Trophoblast cell (in vitro differentiated cells and primary cell): ENCODE results near the gene WDR37.

Experiments used
- DNase-seq, 2 donors: peaks; one replicate each; pipeline ENCODE4 v3.0.0-alpha.2; 2016
- H2AFZ ChIP-seq: 2 replicates; pipeline ENCODE4 v1.6.1; 2013; ENCODE audit warnings: low read length, moderate library complexity, mild to moderate bottlenecking; ENCODE audit not compliant: insufficient read depth, poor library complexity
- H2AK5ac ChIP-seq: 2 replicates; pipeline ENCODE4 v1.6.1; 2013; ENCODE audit warnings: mild to moderate bottlenecking, low read length
- H2BK120ac ChIP-seq: 2 replicates; pipeline ENCODE4 v1.6.1; 2013; ENCODE audit warnings: low read length, mild to moderate bottlenecking, moderate library complexity; ENCODE audit not compliant: insufficient read depth, poor library complexity
- H2BK12ac ChIP-seq: 2 replicates; pipeline ENCODE4 v1.6.1; 2013; ENCODE audit warnings: mild to moderate bottlenecking, low read length, moderate library complexity
- H2BK5ac ChIP-seq: 2 replicates; pipeline ENCODE4 v1.6.1; 2013; ENCODE audit warnings: low read length, low read depth, moderate library complexity, mild to moderate bottlenecking; ENCODE audit not compliant: poor library complexity
- H3K14ac ChIP-seq: 2 replicates; pipeline ENCODE4 v1.6.1; 2013; ENCODE audit warnings: mild to moderate bottlenecking, low read length
- H3K18ac ChIP-seq: 2 replicates; pipeline ENCODE4 v1.6.1; 2013; ENCODE audit warnings: mild to moderate bottlenecking, low read length
- H3K23ac ChIP-seq: 2 replicates; pipeline ENCODE4 v1.6.1; 2013; ENCODE audit warnings: low read length
- H3K27ac ChIP-seq: 2 replicates; pipeline ENCODE4 v1.5.1; 2013; ENCODE audit warnings: low read depth, mild to moderate bottlenecking, inconsistent platforms, low read length, moderate library complexity
- H3K27me3 ChIP-seq: 2 replicates; pipeline ENCODE4 v1.6.1; 2013; ENCODE audit warnings: inconsistent platforms, mild to moderate bottlenecking, low read length, moderate library complexity; ENCODE audit not compliant: insufficient read depth
- H3K36me3 ChIP-seq, 2 experiments: 1 replicate in 1 of 2; 2 replicates in 1 of 2; pipeline ENCODE4 v1.6.1; 2013; ENCODE audit warnings: low read length in 2 of 2, mild to moderate bottlenecking in 2 of 2, moderate library complexity in 1 of 2; ENCODE audit not compliant: insufficient read depth in 2 of 2, control insufficient read depth in 1 of 2
- H3K4ac ChIP-seq: 2 replicates; pipeline ENCODE4 v1.6.1; 2013; ENCODE audit warnings: low read depth, mild to moderate bottlenecking, low read length, moderate library complexity
- H3K4me1 ChIP-seq, 2 experiments: 1 replicate in 1 of 2; 2 replicates in 1 of 2; pipeline ENCODE4 v1.6.1; 2013; ENCODE audit warnings: low read length in 2 of 2, mild to moderate bottlenecking in 2 of 2, moderate library complexity in 1 of 2; ENCODE audit not compliant: insufficient read depth in 2 of 2, control insufficient read depth in 1 of 2
- H3K4me2 ChIP-seq: 2 replicates; pipeline ENCODE4 v1.6.1; 2013; ENCODE audit warnings: inconsistent platforms, mild to moderate bottlenecking, low read length, moderate library complexity
- H3K4me3 ChIP-seq: 2 replicates; pipeline ENCODE4 v1.5.1; 2013; ENCODE audit warnings: mild to moderate bottlenecking, low read depth, low read length, inconsistent platforms
- H3K79me1 ChIP-seq: one replicate; pipeline ENCODE4 v1.6.1; 2013; ENCODE audit warnings: low read length
- H3K79me2 ChIP-seq: 2 replicates; pipeline ENCODE4 v1.6.1; 2013; ENCODE audit warnings: low read length, mild to moderate bottlenecking; ENCODE audit not compliant: control insufficient read depth, insufficient read depth, poor library complexity
- H3K9ac ChIP-seq: 2 replicates; pipeline ENCODE4 v1.6.1; 2013; ENCODE audit warnings: mild to moderate bottlenecking, low read length
- H3K9me3 ChIP-seq: 2 replicates; pipeline ENCODE4 v1.6.1; 2013; ENCODE audit warnings: low read depth, mild to moderate bottlenecking, control low read depth, inconsistent platforms, low read length; ENCODE audit not compliant: insufficient read depth
- H4K12ac ChIP-seq: 2 replicates; pipeline ENCODE4 v1.6.1; 2013; ENCODE audit warnings: low read depth, mild to moderate bottlenecking, low read length, moderate library complexity
- H4K8ac ChIP-seq: 2 replicates; pipeline ENCODE4 v1.6.1; 2013; ENCODE audit warnings: low read depth, mild to moderate bottlenecking, low read length, moderate library complexity
- H4K91ac ChIP-seq: one replicate; pipeline ENCODE4 v1.6.1; 2013; ENCODE audit warnings: low read depth, mild to moderate bottlenecking, low read length, moderate library complexity
- WGBS: extraction: QIAGEN DNeasy Blood & Tissue Kit; methylation state at CpG from one replicate; pipeline ENCODE4 v1.1.7; 2013; ENCODE audit warnings: missing lambda C conversion rate; ENCODE audit not compliant: insufficient read length, insufficient coverage; ENCODE audit errors: extremely low coverage; 5-methylcytosine and 5-hydroxymethylcytosine counted together

WDR37 gene

GRCh38 chr10:1138529-1138928 lies 82.3 kb downstream of the WDR37 start:
- no peak for DNase-seq
- no CpG with 5 or more reads among the region's 1 CpG for WGBS
- Histone ChIP-seq H3K36me3 (no peaks in the 10 kb centered on the region), H3K14ac (no peak overlapping the region), H3K18ac (no peak overlapping the region), H3K79me1 (no peaks in the 10 kb centered on the region), H3K4me3 (no peak overlapping the region), H3K23ac (no peak overlapping the region), H3K4ac (no peak overlapping the region), H3K27ac (no peak overlapping the region), H4K91ac (no peak overlapping the region), H3K9ac (no peak overlapping the region), H2BK120ac (no peak overlapping the region), H2AK5ac (no peak overlapping the region), H3K27me3 (no peaks in the 10 kb centered on the region), H3K4me1 (no peaks in the 10 kb centered on the region), H2BK5ac (no peak overlapping the region), H4K8ac (no peak overlapping the region), H3K4me2 (no peak overlapping the region), H2AFZ (no peak overlapping the region), H2BK12ac (no peak overlapping the region), H4K12ac (no peak overlapping the region), H3K9me3 (no peaks in the 10 kb centered on the region), H3K79me2 (no peaks in the 10 kb centered on the region)

DNA sequence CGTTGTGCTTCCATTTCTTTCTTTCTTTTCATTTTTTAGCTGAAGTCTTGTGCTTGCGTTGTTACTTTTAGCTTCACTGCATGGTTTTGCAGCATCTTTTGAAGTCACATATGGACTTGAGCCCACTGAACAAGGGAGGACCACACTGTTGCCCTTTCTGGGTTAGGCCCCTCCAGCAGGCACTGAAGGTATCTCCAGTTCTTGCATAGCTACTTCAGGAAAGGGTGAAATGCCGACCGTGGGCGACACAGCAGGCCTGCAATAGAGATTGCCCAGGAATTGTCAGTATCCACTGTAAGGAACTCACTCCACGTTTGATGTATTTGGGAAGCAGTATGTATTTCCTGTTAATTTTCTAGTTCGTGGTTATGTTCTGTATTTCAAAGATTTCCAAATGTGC lies 85.1 kb downstream of the WDR37 start:
- Histone ChIP-seq H4K12ac (no peak overlapping the region), H3K79me1 (no peaks in the 10 kb centered on the region), H3K27me3 (no peaks in the 10 kb centered on the region), H3K36me3 (no peaks in the 10 kb centered on the region), H2AFZ (no peak overlapping the region), H3K27ac (no peak overlapping the region), H3K14ac (no peak overlapping the region), H2BK12ac (no peak overlapping the region), H2BK5ac (no peak overlapping the region), H3K4me2 (no peak overlapping the region), H3K18ac (no peak overlapping the region), H4K8ac (no peak overlapping the region), H3K9me3 (peaks cover 2% of the 10 kb centered on the region), H4K91ac (no peak overlapping the region), H3K23ac (no peak overlapping the region), H3K4me1 (no peaks in the 10 kb centered on the region), H3K79me2 (no peaks in the 10 kb centered on the region), H2BK120ac (no peak overlapping the region), H3K4ac (no peak overlapping the region), H3K4me3 (no peak overlapping the region), H2AK5ac (no peak overlapping the region), H3K9ac (no peak overlapping the region)
- DNase-seq = no peak
- no CpG with 5 or more reads among the region's 7 CpGs for WGBS

DNA sequence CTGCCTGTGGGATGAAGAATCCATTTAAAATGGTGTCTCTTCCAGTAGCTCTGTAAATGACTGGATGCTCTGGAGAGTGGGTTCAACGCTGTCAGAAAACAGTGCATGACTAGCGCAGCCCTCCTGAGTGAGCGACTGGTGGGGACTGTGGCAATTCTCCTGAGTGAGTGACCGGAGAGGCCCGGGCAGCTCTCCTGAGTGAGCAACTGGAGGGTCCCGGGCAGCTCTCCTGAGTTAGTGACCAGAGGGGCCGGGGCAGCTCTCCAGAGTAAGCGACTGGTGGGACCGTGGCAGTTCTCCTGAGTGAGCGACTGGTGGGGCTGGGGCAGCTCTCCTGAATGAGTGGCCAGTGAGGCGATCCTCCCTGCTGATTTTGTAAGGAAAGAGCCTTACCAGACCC lies 85.5 kb downstream of the WDR37 start:
- peaks cover 2% of the 10 kb centered on the region for H3K9me3 ChIP-seq
- H2AK5ac ChIP-seq = no peak overlapping the region
- no peak overlapping the region for H3K23ac ChIP-seq
- no peak overlapping the region for H4K12ac ChIP-seq
- WGBS = no CpG with 5 or more reads among the region's 11 CpGs
- H3K27ac ChIP-seq = no peak overlapping the region
- H4K8ac ChIP-seq = no peak overlapping the region
- no peak overlapping the region for H2BK12ac ChIP-seq
- H3K4me1 ChIP-seq = no peaks in the 10 kb centered on the region
- H3K4me3 ChIP-seq = no peak overlapping the region
- no peak overlapping the region for H3K4ac ChIP-seq
- no peaks in the 10 kb centered on the region for H3K79me1 ChIP-seq
- no peak overlapping the region for H3K4me2 ChIP-seq
- no peak for DNase-seq
- H3K27me3 ChIP-seq = no peaks in the 10 kb centered on the region
- no peak overlapping the region for H3K18ac ChIP-seq
- H3K14ac ChIP-seq = no peak overlapping the region
- H2BK120ac ChIP-seq = no peak overlapping the region
- H3K36me3 ChIP-seq = no peaks in the 10 kb centered on the region
- no peak overlapping the region for H3K9ac ChIP-seq
- H4K91ac ChIP-seq = no peak overlapping the region
- H3K79me2 ChIP-seq = no peaks in the 10 kb centered on the region
- H2BK5ac ChIP-seq = no peak overlapping the region
- H2AFZ ChIP-seq = no peak overlapping the region

DNA sequence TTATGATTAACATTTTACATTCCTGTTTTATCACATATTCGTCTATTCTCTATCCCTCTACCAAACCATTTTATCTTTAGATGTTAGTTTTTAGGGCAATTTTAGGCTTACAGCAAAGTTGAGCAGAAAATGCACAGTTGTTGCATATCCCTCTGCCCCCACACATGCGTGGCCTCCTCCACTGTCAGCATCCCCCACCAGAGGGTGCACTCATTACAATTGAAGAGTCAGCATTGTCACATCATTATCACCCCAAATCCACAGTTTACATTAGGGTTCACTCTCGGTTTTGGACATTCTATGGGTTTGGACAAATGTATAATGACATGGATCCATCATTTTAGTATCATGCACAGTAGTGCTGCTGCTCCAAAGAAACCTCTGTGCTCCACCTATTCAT lies 86.4 kb downstream of the WDR37 start:
- Histone ChIP-seq H2AFZ (no peak overlapping the region), H3K4me3 (no peak overlapping the region), H3K9me3 (peaks cover 7% of the 10 kb centered on the region), H2BK12ac (no peak overlapping the region), H3K4me2 (no peak overlapping the region), H3K27ac (no peak overlapping the region), H3K14ac (no peak overlapping the region), H3K27me3 (no peaks in the 10 kb centered on the region), H4K12ac (no peak overlapping the region), H3K79me1 (no peaks in the 10 kb centered on the region), H3K4me1 (no peaks in the 10 kb centered on the region), H3K9ac (no peak overlapping the region), H2AK5ac (no peak overlapping the region), H3K79me2 (no peaks in the 10 kb centered on the region), H3K23ac (no peak overlapping the region), H2BK120ac (no peak overlapping the region), H3K36me3 (no peaks in the 10 kb centered on the region), H4K91ac (no peak overlapping the region), H3K4ac (no peak overlapping the region), H2BK5ac (no peak overlapping the region), H4K8ac (no peak overlapping the region), H3K18ac (no peak overlapping the region)
- no peak for DNase-seq
- WGBS = 100% methylated on average over 1 of the region's 3 CpGs
